ENCODE data around the gene TTYH3. TPM values are rescaled to one million over a fixed set of nuclear protein-coding genes. Genes with fewer than 3 reads are reported as not detected.

TTYH3 gene
- total RNA-seq, 1 donor from 2014 or later: 18.8 TPM

DNA sequence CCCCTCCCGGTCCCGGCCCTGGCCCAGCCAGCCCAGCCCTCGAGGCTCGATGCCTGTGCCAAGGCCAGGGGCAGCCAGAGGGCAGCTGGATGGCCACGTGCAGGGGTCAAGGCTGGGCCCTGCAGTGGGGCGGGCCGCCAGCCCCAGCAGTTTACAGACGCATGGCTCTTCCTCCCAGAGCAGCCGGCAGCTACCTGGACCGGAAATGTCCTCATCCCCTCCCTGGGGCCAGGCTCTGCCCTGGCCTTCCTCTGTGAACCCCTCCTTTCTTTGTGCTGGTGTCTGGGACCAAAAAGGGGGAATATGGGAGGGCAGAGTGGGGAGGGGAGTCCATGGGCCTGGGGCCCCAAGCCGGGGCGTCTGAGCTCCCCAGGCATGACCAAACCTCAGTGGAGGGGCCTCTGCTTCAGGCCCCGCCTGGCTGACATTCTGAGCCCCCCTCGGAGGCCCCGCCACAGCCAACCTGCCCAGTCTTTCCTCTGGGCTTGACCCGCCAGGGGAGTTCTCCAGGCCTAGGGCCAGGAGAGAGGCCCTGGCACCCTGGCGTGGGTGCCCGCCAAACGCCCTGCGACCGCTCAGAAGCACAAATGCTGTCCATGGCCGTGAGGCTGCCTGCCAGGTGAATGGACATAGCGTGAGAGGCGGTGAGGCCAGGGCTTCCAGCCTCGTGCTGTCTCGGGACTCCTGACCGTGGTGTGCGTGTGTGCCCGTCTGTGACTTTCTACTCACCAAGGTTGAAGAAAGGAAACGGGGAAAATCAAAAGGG is 31.5 kb downstream of the TTYH3 start:
- Histone ChIP-seq H3K9ac (ENCODE audit: low read depth in 1 of 3, low read length in 3 of 3) (peak overlapping the region in 2 of 3 donors; percentile 38 to 68), H3K4me1 (ENCODE audit: control insufficient read depth in 3 of 3, insufficient read depth in 3 of 3, low read length in 3 of 3) (peaks cover 16 to 22% (median 16%) of the 10 kb centered on the region in 3 donors), H3K36me3 (ENCODE audit: control insufficient read depth in 3 of 3, insufficient read depth in 3 of 3, low read length in 3 of 3) (no peaks in the 10 kb centered on the region), H3K9me3 (ENCODE audit: control insufficient read depth in 3 of 3, low read length in 3 of 3) (peaks cover 0 to 6% (median 0%) of the 10 kb centered on the region in 3 donors), H3K27ac (ENCODE audit: low read depth, low read length) (no peak overlapping the region), H3K27me3 (ENCODE audit: control insufficient read depth in 3 of 3, insufficient read depth in 3 of 3, low read length in 3 of 3) (peaks cover 18 to 21% (median 20%) of the 10 kb centered on the region in 3 donors), H3K4me3 (ENCODE audit: low read length in 3 of 3) (peak overlapping the region in 1 of 3 donors; percentile 35)

GRCh38 chr7:2663960-2664359 is 32.2 kb downstream of the TTYH3 start:
- no peak overlapping the region for H3K27ac ChIP-seq (ENCODE audit: low read depth, low read length)
- no peaks in the 10 kb centered on the region for H3K36me3 ChIP-seq (ENCODE audit: control insufficient read depth in 3 of 3, insufficient read depth in 3 of 3, low read length in 3 of 3)
- peaks cover 20 to 25% (median 22%) of the 10 kb centered on the region in 3 donors for H3K27me3 ChIP-seq (ENCODE audit: control insufficient read depth in 3 of 3, insufficient read depth in 3 of 3, low read length in 3 of 3)
- no peak overlapping the region for H3K4me3 ChIP-seq (ENCODE audit: low read length in 3 of 3)
- H3K9ac ChIP-seq (ENCODE audit: low read depth in 1 of 3, low read length in 3 of 3): peak overlapping the region in 1 of 3 donors; percentile 68
- peaks cover 16 to 22% (median 16%) of the 10 kb centered on the region in 3 donors for H3K4me1 ChIP-seq (ENCODE audit: control insufficient read depth in 3 of 3, insufficient read depth in 3 of 3, low read length in 3 of 3)
- H3K9me3 ChIP-seq (ENCODE audit: control insufficient read depth in 3 of 3, low read length in 3 of 3): peaks cover 0 to 6% (median 0%) of the 10 kb centered on the region in 3 donors

DNA sequence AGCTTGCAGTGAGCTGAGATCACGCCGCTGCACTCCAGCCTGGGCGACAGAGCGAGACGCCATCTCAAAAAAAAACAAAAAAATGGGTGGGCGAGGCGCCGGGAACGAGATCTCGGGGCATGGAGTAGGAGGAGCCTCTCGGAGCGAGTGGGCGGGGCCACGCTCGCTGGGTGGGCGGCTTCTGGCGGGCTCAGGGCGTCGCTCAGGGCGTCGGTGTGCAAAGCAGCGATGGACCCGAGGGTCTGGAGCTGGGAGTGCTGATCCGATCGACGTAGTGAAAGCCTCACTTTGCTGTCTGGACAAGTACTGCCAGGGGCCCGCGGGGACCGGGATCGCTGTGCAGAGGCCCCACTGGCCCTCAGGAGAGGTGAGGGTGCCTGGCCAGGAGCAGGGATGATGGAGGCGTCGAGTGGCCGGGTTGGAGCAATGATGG is 33.6 kb downstream of the TTYH3 start:
- Histone ChIP-seq H3K4me1 (ENCODE audit: control insufficient read depth in 3 of 3, insufficient read depth in 3 of 3, low read length in 3 of 3) (peaks cover 16 to 22% (median 16%) of the 10 kb centered on the region in 3 donors), H3K4me3 (ENCODE audit: low read length in 3 of 3) (no peak overlapping the region), H3K27ac (ENCODE audit: low read depth, low read length) (no peak overlapping the region), H3K9me3 (ENCODE audit: control insufficient read depth in 3 of 3, low read length in 3 of 3) (peaks cover 0 to 6% (median 0%) of the 10 kb centered on the region in 3 donors), H3K36me3 (ENCODE audit: control insufficient read depth in 3 of 3, insufficient read depth in 3 of 3, low read length in 3 of 3) (no peaks in the 10 kb centered on the region), H3K27me3 (ENCODE audit: control insufficient read depth in 3 of 3, insufficient read depth in 3 of 3, low read length in 3 of 3) (peaks cover 23 to 33% (median 29%) of the 10 kb centered on the region in 3 donors), H3K9ac (ENCODE audit: low read depth in 1 of 3, low read length in 3 of 3) (no peak overlapping the region)

- Histone ChIP-seq H3K9ac (ENCODE audit: low read depth in 1 of 3, low read length in 3 of 3) (no peak overlapping the region), H3K27ac (ENCODE audit: low read depth, low read length) (no peak overlapping the region), H3K4me1 (ENCODE audit: control insufficient read depth in 3 of 3, insufficient read depth in 3 of 3, low read length in 3 of 3) (peaks cover 16 to 22% (median 21%) of the 10 kb centered on the region in 3 donors), H3K36me3 (ENCODE audit: control insufficient read depth in 3 of 3, insufficient read depth in 3 of 3, low read length in 3 of 3) (no peaks in the 10 kb centered on the region), H3K4me3 (ENCODE audit: low read length in 3 of 3) (no peak overlapping the region), H3K9me3 (ENCODE audit: control insufficient read depth in 3 of 3, low read length in 3 of 3) (peaks cover 0 to 6% (median 0%) of the 10 kb centered on the region in 3 donors), H3K27me3 (ENCODE audit: control insufficient read depth in 3 of 3, insufficient read depth in 3 of 3, low read length in 3 of 3) (peaks cover 28 to 39% (median 37%) of the 10 kb centered on the region in 3 donors)
These were observed 34.4 kb downstream of the TTYH3 start for GRCh38 chr7:2666155-2666554.

DNA sequence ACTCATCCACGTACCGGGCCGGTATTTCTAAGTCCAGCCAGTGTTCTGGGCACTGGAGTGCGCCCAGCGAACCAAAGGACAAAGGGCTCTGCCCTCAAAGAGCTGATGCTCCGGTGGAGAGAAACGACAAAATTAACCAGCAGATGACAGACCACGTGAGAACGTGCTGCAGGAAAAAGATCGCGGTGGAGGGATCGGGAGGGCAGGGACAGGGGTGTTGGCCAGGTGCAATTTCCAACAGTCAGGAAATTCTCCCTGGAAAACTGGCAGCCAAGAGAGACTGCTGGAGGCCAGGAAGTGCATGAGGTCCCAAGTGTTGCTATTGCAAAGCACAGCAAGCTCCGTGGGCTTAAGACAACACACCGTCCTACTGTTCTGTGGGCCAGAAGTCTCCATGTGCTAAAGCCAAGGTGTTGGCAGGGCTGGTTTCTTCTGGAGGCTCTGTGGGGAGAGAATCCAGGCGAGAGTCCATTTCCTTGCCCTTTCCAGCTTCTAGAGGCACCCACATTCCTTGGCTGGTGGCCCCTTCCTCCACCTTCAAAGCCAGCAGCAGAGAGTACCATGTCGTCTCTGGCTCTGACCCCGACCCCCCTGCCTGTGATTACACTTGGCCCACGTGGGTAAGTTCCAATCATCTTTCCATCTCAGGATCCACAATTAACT is 34.9 kb downstream of the TTYH3 start:
- Histone ChIP-seq H3K27ac (ENCODE audit: low read depth, low read length) (no peak overlapping the region), H3K36me3 (ENCODE audit: control insufficient read depth in 3 of 3, insufficient read depth in 3 of 3, low read length in 3 of 3) (no peaks in the 10 kb centered on the region), H3K4me3 (ENCODE audit: low read length in 3 of 3) (no peak overlapping the region), H3K4me1 (ENCODE audit: control insufficient read depth in 3 of 3, insufficient read depth in 3 of 3, low read length in 3 of 3) (peaks cover 16 to 22% (median 21%) of the 10 kb centered on the region in 3 donors), H3K9ac (ENCODE audit: low read depth in 1 of 3, low read length in 3 of 3) (no peak overlapping the region), H3K27me3 (ENCODE audit: control insufficient read depth in 3 of 3, insufficient read depth in 3 of 3, low read length in 3 of 3) (peaks cover 29 to 39% (median 38%) of the 10 kb centered on the region in 3 donors), H3K9me3 (ENCODE audit: control insufficient read depth in 3 of 3, low read length in 3 of 3) (peaks cover 0 to 6% (median 0%) of the 10 kb centered on the region in 3 donors)

GRCh38 chr7:2667843-2668242 is 36.1 kb downstream of the TTYH3 start:
- no peaks in the 10 kb centered on the region for H3K36me3 ChIP-seq (ENCODE audit: control insufficient read depth in 3 of 3, insufficient read depth in 3 of 3, low read length in 3 of 3)
- H3K27me3 ChIP-seq (ENCODE audit: control insufficient read depth in 3 of 3, insufficient read depth in 3 of 3, low read length in 3 of 3): peaks cover 29 to 39% (median 38%) of the 10 kb centered on the region in 3 donors
- H3K9ac ChIP-seq (ENCODE audit: low read depth in 1 of 3, low read length in 3 of 3): no peak overlapping the region
- H3K4me3 ChIP-seq (ENCODE audit: low read length in 3 of 3): no peak overlapping the region
- peaks cover 0 to 6% (median 0%) of the 10 kb centered on the region in 3 donors for H3K9me3 ChIP-seq (ENCODE audit: control insufficient read depth in 3 of 3, low read length in 3 of 3)
- no peak overlapping the region for H3K27ac ChIP-seq (ENCODE audit: low read depth, low read length)
- peaks cover 11 to 17% (median 17%) of the 10 kb centered on the region in 3 donors for H3K4me1 ChIP-seq (ENCODE audit: control insufficient read depth in 3 of 3, insufficient read depth in 3 of 3, low read length in 3 of 3)

DNA sequence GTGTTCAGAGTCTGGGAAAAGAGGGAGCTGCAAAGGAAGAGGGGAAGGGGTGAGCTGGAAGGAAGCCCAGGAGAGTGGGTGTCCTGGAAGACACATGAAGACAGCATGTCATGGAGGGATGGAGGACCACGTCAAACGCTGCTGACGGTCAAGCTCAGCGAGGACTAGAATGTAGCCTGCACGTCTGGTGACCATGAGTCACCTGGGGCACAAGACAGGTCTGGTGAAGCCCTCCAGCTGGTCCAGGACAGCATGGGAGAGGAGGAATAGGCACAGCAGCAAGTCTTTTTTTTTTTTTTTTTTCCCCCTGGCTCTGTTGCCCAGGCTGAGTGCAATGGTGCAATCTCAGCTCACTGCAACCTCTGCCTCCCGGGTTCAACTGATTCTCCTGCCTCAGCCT is 36.6 kb downstream of the TTYH3 start:
- H3K27me3 ChIP-seq (ENCODE audit: control insufficient read depth in 3 of 3, insufficient read depth in 3 of 3, low read length in 3 of 3): peaks cover 29 to 39% (median 38%) of the 10 kb centered on the region in 3 donors
- no peak overlapping the region for H3K9ac ChIP-seq (ENCODE audit: low read depth in 1 of 3, low read length in 3 of 3)
- H3K9me3 ChIP-seq (ENCODE audit: control insufficient read depth in 3 of 3, low read length in 3 of 3): peaks cover 0 to 6% (median 0%) of the 10 kb centered on the region in 3 donors
- H3K4me1 ChIP-seq (ENCODE audit: control insufficient read depth in 3 of 3, insufficient read depth in 3 of 3, low read length in 3 of 3): peaks cover 6 to 12% (median 11%) of the 10 kb centered on the region in 3 donors
- H3K4me3 ChIP-seq (ENCODE audit: low read length in 3 of 3): no peak overlapping the region
- H3K27ac ChIP-seq (ENCODE audit: low read depth, low read length): no peak overlapping the region
- H3K36me3 ChIP-seq (ENCODE audit: control insufficient read depth in 3 of 3, insufficient read depth in 3 of 3, low read length in 3 of 3): no peaks in the 10 kb centered on the region

- no peaks in the 10 kb centered on the region for H3K36me3 ChIP-seq (ENCODE audit: control insufficient read depth in 3 of 3, insufficient read depth in 3 of 3, low read length in 3 of 3)
- H3K27ac ChIP-seq (ENCODE audit: low read depth, low read length): no peak overlapping the region
- H3K27me3 ChIP-seq (ENCODE audit: control insufficient read depth in 3 of 3, insufficient read depth in 3 of 3, low read length in 3 of 3): peaks cover 29 to 39% (median 38%) of the 10 kb centered on the region in 3 donors
- H3K4me1 ChIP-seq (ENCODE audit: control insufficient read depth in 3 of 3, insufficient read depth in 3 of 3, low read length in 3 of 3): peaks cover 0 to 5% (median 4%) of the 10 kb centered on the region in 3 donors
- H3K9ac ChIP-seq (ENCODE audit: low read depth in 1 of 3, low read length in 3 of 3): no peak overlapping the region
- no peak overlapping the region for H3K4me3 ChIP-seq (ENCODE audit: low read length in 3 of 3)
- H3K9me3 ChIP-seq (ENCODE audit: control insufficient read depth in 3 of 3, low read length in 3 of 3): peaks cover 0 to 6% (median 0%) of the 10 kb centered on the region in 3 donors
These were observed 38.4 kb downstream of the TTYH3 start for GRCh38 chr7:2670171-2670570.

DNA sequence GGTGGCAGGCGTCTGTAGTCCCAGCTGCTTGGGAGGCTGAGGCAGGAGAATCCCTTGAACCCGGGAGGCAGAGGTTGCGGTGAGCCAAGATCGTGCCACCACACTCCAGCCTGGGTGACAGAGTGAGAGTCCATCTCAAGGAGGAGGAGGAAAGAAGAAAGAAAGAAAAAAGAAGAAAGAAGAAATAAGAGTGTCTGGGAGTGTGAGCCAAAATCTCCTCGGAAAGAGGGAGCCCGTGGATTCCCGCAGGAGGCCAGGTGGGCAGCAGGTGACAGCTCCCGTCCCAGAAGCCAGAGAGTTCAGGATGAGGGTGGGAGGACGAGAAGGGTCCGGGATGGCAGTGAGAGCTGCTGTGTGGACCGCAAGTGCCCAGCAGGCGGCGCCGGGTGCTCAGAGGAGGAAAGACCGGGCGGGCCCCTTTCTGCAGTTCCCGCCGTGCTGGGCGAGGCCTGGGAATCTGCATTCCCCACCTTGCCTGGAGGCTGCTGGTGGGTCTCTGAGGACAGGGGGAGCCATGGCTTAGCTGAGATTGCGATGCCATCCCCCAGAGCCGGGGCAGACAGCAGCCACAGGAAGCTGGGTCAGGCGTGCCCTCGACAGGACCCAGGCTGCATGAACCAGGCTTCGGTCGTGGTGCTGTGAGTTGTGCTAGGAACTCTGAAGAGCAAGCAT is 39.1 kb downstream of the TTYH3 start:
- Histone ChIP-seq H3K4me3 (ENCODE audit: low read length in 3 of 3) (no peak overlapping the region), H3K9me3 (ENCODE audit: control insufficient read depth in 3 of 3, low read length in 3 of 3) (peaks cover 0 to 6% (median 3%) of the 10 kb centered on the region in 3 donors), H3K9ac (ENCODE audit: low read depth in 1 of 3, low read length in 3 of 3) (no peak overlapping the region)

More for the DNA sequence above, 39.1 kb downstream of the TTYH3 start:
- H3K36me3 ChIP-seq (ENCODE audit: control insufficient read depth in 3 of 3, insufficient read depth in 3 of 3, low read length in 3 of 3): no peaks in the 10 kb centered on the region
- no peak overlapping the region for H3K27ac ChIP-seq (ENCODE audit: low read depth, low read length)
- peaks cover 0 to 5% (median 4%) of the 10 kb centered on the region in 3 donors for H3K4me1 ChIP-seq (ENCODE audit: control insufficient read depth in 3 of 3, insufficient read depth in 3 of 3, low read length in 3 of 3)
- H3K27me3 ChIP-seq (ENCODE audit: control insufficient read depth in 3 of 3, insufficient read depth in 3 of 3, low read length in 3 of 3): peaks cover 23 to 34% (median 33%) of the 10 kb centered on the region in 3 donors

Measured in skeletal muscle tissue (tissue), 4 donors.